Esophagus squamous epithelium (tissue), 5 donors: ENCODE measurements around the gene DCUN1D2. TPM values are rescaled to one million over a fixed set of nuclear protein-coding genes. Genes with fewer than 3 reads are reported as not detected.

Experiments used
- DNase-seq: peaks from one replicate; lab custom pipeline; 2025; lab: John Stamatoyannopoulos, UW
- H3K27ac ChIP-seq, 4 donors: fragments of 200-600 bp; sonication (generic); one replicate each; pipeline ENCODE4 v1.5.1; 2016 to 2019; ENCODE audit warnings: mild to moderate bottlenecking in 1 of 4
- H3K27me3 ChIP-seq, 4 donors: fragments of 200-600 bp; sonication (generic); 1 replicate in 3 of 4; 2 replicates in 1 of 4; pipeline versions ENCODE4 v1.5.1 to v1.6.0; 2017 to 2021; ENCODE audit warnings: antibody characterized with exemption in 1 of 4
- H3K36me3 ChIP-seq, 3 donors: fragments of 200-600 bp; sonication (generic); one replicate each; pipeline ENCODE4 v1.5.1; 2016 to 2019
- H3K4me1 ChIP-seq, 3 donors: fragments of 200-600 bp; sonication (generic); one replicate each; pipeline ENCODE4 v1.5.1; 2017 to 2019
- H3K4me3 ChIP-seq, 4 donors: fragments of 200-600 bp; sonication (generic); 1 replicate in 3 of 4; 2 replicates in 1 of 4; pipeline ENCODE4 v1.5.1; 2016 to 2019; ENCODE audit warnings: mild to moderate bottlenecking in 2 of 4, moderate library complexity in 1 of 4
- H3K9me3 ChIP-seq, 3 donors: fragments of 200-600 bp; sonication (generic); one replicate each; pipeline ENCODE4 v1.5.1; 2016 to 2019
- CTCF ChIP-seq, 6 experiments: fragments of 450-650 bp in 4 of 6; fragments of 200-600 bp in 2 of 6; sonication (generic) in 2 of 6; IDR thresholded peaks; one replicate each; pipeline ENCODE4 v1.5.1; 2016 to 2019; ENCODE audit warnings: antibody characterized with exemption in 6 of 6, mild to moderate bottlenecking in 4 of 6, moderate library complexity in 4 of 6
- POLR2A ChIP-seq, 4 donors: fragments of 450-650 bp; IDR thresholded peaks; one replicate each; pipeline ENCODE4 v1.6.1; 2017; ENCODE audit warnings: antibody characterized with exemption in 4 of 4, mild to moderate bottlenecking in 4 of 4, moderate library complexity in 3 of 4
- WGBS, 2 donors: methylation state at CpG; one replicate each; pipeline ENCODE4 v1.1.5; 2018; 5-methylcytosine and 5-hydroxymethylcytosine counted together
- intact Hi-C: fragments of 100-400 bp; cut with DNase I; formaldehyde crosslinking; loops from one replicate; pipeline ENCODE4 v1.15.0; 2022
- total RNA-seq, 4 donors: library from RNA; depleted of rRNA; stranded (reverse); fragments of >200 nt; gene quantifications; one replicate each; pipeline ENCODE4 v1.1.0, GENCODE V29; 2016
- donor health status: DM: yes; HTN: yes; CAD: no.

Gene DCUN1D2
- total RNA-seq, 4 donors from 2014 or later: 4.7 to 14.1 (median 7.7) TPM

GRCh38 chr13:113507505-113508345, 17.2 kb upstream of the DCUN1D2 start:
- TF ChIP-seq CTCF (IDR thresholded peaks at IDR 0.05) (no peak), POLR2A (IDR thresholded peaks at IDR 0.05) (no peak)
- Histone ChIP-seq H3K4me1 (no peaks in the 10 kb centered on the region), H3K4me3 (no peak overlapping the region), H3K9me3 (no peaks in the 10 kb centered on the region), H3K27me3 (no peaks in the 10 kb centered on the region), H3K36me3 (peaks cover 3 to 85% (median 25%) of the 10 kb centered on the region in 3 donors), H3K27ac (no peak overlapping the region)
- no peak for DNase-seq
- WGBS, 2 donors: 75 to 87% methylated on average over 15 to 16 of the region's 21 CpGs
- intact Hi-C loops: no loop called here

DNA sequence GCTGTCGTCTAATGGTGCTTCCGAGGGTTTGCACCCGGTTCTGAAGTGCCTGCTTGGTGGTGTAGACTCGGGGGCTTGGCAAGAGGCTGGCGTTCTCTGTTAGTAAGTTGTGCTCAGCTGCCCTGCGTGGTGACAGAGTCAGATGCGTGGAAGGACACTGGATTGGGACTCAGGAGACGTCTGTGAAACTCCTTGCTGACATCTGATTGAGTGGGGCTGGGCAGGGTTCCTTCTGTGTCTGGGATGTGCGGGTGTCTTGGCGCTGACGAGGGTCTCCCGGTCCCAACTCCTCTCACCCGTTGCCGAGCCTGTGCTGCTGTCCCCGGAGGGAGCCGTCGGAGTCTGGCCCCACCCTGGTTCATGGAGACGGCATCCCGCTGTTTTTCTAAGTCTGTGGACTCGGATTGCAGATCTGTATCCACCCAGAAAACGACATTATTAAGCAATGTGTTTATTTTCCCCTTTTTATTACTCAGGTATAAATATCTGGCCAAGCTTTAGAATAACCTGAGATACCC, 16.4 kb upstream of the DCUN1D2 start:
- DNase-seq: no peak
- no peak overlapping the region for H3K27ac ChIP-seq
- no peaks in the 10 kb centered on the region for H3K27me3 ChIP-seq
- WGBS, 2 donors: 86 to 88% methylated on average over 12 to 13 of the region's 21 CpGs
- intact Hi-C loops: no loop called here
- TF ChIP-seq CTCF (IDR thresholded peaks at IDR 0.05) (no peak), POLR2A (IDR thresholded peaks at IDR 0.05) (no peak)
- peaks cover 6 to 85% (median 33%) of the 10 kb centered on the region in 3 donors for H3K36me3 ChIP-seq
- no peaks in the 10 kb centered on the region for H3K4me1 ChIP-seq
- no peak overlapping the region for H3K4me3 ChIP-seq
- H3K9me3 ChIP-seq: no peaks in the 10 kb centered on the region

GRCh38 chr13:113506025-113506685, 15.6 kb upstream of the DCUN1D2 start:
- H3K4me3 ChIP-seq: no peak overlapping the region
- H3K27me3 ChIP-seq: no peaks in the 10 kb centered on the region
- TF ChIP-seq POLR2A (IDR thresholded peaks at IDR 0.05) (no peak), CTCF (IDR thresholded peaks at IDR 0.05) (no peak)
- no peaks in the 10 kb centered on the region for H3K9me3 ChIP-seq
- intact Hi-C loops: no loop called here
- 42 to 61% methylated on average over 8 to 10 of the region's 16 CpGs for WGBS, 2 donors
- DNase-seq: no peak
- H3K4me1 ChIP-seq: no peaks in the 10 kb centered on the region
- H3K27ac ChIP-seq: no peak overlapping the region
- peaks cover 6 to 85% (median 36%) of the 10 kb centered on the region in 3 donors for H3K36me3 ChIP-seq

GRCh38 chr13:113502686-113503085, 12.2 kb upstream of the DCUN1D2 start:
- intact Hi-C loops: no loop called here
- no peaks in the 10 kb centered on the region for H3K9me3 ChIP-seq
- WGBS, 2 donors: 87 to 95% methylated on average over 7 to 13 of the region's 16 CpGs
- H3K4me1 ChIP-seq: no peaks in the 10 kb centered on the region
- no peak for DNase-seq
- H3K27me3 ChIP-seq: no peaks in the 10 kb centered on the region
- no peak overlapping the region for H3K27ac ChIP-seq
- TF ChIP-seq CTCF (IDR thresholded peaks at IDR 0.05) (no peak), POLR2A (IDR thresholded peaks at IDR 0.05) (no peak)
- peaks cover 6 to 100% (median 46%) of the 10 kb centered on the region in 3 donors for H3K36me3 ChIP-seq
- H3K4me3 ChIP-seq: no peak overlapping the region
